Measurements from ENCODE around the gene KCNAB2. TPM values are rescaled to one million over a fixed set of nuclear protein-coding genes. Genes with fewer than 3 reads are reported as not detected.

KCNAB2 gene
- total RNA-seq, 2 donors from 2014 or later: 210 to 232 TPM

- H3K27me3 Mint-ChIP-seq (ENCODE audit: low read depth): peaks cover 7% of the 10 kb centered on the region
- H3K4me3 Mint-ChIP-seq: peak overlapping the region; percentile 68
- DNase-seq (peak; percentile 67 to 71), ATAC-seq (replicated peaks in 1 of 2) (peak; percentile 89)
- H3K4me1 Mint-ChIP-seq (ENCODE audit: low read depth): peaks cover 8% of the 10 kb centered on the region
- no peak overlapping the region for H3K27ac Mint-ChIP-seq
- H3K9me3 Mint-ChIP-seq: no peaks in the 10 kb centered on the region
- H3K36me3 Mint-ChIP-seq (ENCODE audit: insufficient read depth in 2 of 2): no peaks in the 10 kb centered on the region
These were observed 103.0 kb downstream of the KCNAB2 start for GRCh38 chr1:6148497-6149241.

DNA sequence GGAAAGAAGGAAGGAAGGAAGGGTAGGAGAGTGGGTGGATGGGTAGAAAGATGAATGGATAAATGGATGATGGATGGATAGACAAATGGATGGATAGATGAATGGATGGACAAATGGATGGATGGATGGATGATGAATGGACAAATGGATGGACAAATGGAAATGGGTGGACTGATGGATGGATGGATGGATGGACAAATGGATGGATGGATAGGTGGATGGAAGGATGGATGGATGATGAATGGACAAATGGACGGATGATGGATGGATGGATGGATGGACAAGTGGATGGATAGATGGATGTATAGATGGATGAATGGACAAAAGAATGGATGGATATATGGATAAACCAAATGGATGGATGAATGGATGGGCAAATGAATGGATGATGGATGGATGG is 103.9 kb downstream of the KCNAB2 start:
- Mint-ChIP-seq H3K4me3 (no peak overlapping the region), H3K4me1 (ENCODE audit: low read depth) (peaks cover 8% of the 10 kb centered on the region), H3K27me3 (ENCODE audit: low read depth) (peaks cover 7% of the 10 kb centered on the region), H3K9me3 (no peaks in the 10 kb centered on the region), H3K36me3 (ENCODE audit: insufficient read depth in 2 of 2) (no peaks in the 10 kb centered on the region), H3K27ac (no peak overlapping the region)
- no peak for ATAC-seq (replicated peaks in 1 of 2)
- DNase-seq: no peak

DNA sequence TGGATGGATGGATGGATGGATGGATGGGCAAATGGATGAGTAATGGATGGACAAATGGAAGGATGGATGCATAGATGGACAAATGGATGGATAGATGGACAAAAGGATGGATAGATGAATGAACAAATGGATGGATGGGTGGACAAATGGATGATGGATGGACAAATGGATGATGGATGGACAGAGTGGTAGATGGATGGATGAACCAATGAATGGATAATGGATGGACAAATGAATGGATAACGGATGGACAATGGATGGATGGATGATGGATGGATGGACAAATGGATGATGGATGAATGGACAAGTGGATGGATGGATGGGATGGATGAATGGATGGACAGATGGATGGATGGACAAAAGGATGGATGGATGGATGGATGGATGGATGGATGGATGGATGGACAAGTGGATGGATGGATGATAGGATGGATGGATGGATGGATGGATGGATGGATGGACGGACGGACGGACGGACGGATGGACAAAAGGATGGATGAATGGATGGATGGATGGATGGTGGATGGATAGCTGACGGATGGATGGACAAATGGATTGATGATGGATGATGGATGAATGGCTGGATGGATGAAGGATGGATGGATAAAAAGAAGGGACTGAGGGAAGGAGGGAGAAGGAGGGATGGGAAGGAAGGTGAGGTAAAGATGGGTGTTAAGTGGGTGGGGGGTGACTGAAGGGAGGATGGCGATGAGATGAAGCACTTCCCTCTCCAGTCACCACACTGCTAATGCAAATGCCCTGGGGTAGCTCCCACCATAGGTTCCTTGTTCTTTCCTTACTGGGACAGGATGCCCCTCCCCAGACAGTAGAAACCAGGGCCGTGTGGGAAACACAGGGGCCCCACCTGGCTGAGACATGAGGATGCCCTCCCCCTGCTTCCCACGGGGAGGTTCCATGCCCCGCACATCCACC is 104.6 kb downstream of the KCNAB2 start:
- no peak for DNase-seq
- H3K36me3 Mint-ChIP-seq (ENCODE audit: insufficient read depth in 2 of 2): no peaks in the 10 kb centered on the region
- H3K27me3 Mint-ChIP-seq (ENCODE audit: low read depth): peaks cover 7% of the 10 kb centered on the region
- H3K4me3 Mint-ChIP-seq: no peak overlapping the region
- H3K27ac Mint-ChIP-seq: no peak overlapping the region
- H3K4me1 Mint-ChIP-seq (ENCODE audit: low read depth): peaks cover 8% of the 10 kb centered on the region
- no peak for ATAC-seq (replicated peaks in 1 of 2)
- H3K9me3 Mint-ChIP-seq: no peaks in the 10 kb centered on the region

Other genes starting within 250 kb of the KCNAB2 start
- 10 to 100 TPM; 12.3 to 14.5 TPM for gene NPHP4, start 53.5 kb upstream of the KCNAB2 start, total RNA-seq
- gene CHD5, start 134.4 kb downstream of the KCNAB2 start, total RNA-seq: under 1 TPM; 0.16 to 0.31 TPM
- 100 to 1,000 TPM; 507 to 537 TPM for gene RPL22, start 153.7 kb downstream of the KCNAB2 start, total RNA-seq
- 10 to 100 TPM in 1 of 2 donors, 1 to 10 TPM in 1; 9.5 to 14.9 TPM for gene RNF207, start 160.2 kb downstream of the KCNAB2 start, total RNA-seq
- gene ICMT, start 190.1 kb downstream of the KCNAB2 start, total RNA-seq: 10 to 100 TPM; 39.5 to 46.9 TPM
- not detected for gene HES3, start 198.3 kb downstream of the KCNAB2 start, total RNA-seq
- 1 to 10 TPM in 1 of 2 donors, under 1 TPM in 1; 0.62 to 1.6 TPM for gene GPR153, start 215.2 kb downstream of the KCNAB2 start, total RNA-seq

Measured in activated T-cell treated with anti-CD3 and anti-CD28 coated beads, Interleukin-2, amount 50 U/mL, for 72 hours (primary cell).